ENCODE results near the gene CD82. TPM values are rescaled to one million over a fixed set of nuclear protein-coding genes. Genes with fewer than 3 reads are reported as not detected.
A peak's percentile ranks its signal among the peaks of the same experiment; 100 is the strongest.

Gene CD82
- total and polyA plus RNA-seq, 7 experiments from 2014 or later: 36.4 to 319 (median 57.2) TPM

GRCh38 chr11:44610186-44610955 is 44.9 kb downstream of the CD82 start:
- Histone ChIP-seq H3K36me3 (ENCODE audit: control insufficient read depth in 2 of 3, insufficient read depth in 3 of 3, low read length in 3 of 3) (peaks cover 0 to 7% (median 0%) of the 10 kb centered on the region in 3 experiments), H3K4me3 (ENCODE audit: low read length) (no peak overlapping the region), H3K9me3 (ENCODE audit: control insufficient read depth in 2 of 3, low read length in 3 of 3) (no peaks in the 10 kb centered on the region), H3K27ac (ENCODE audit: low read depth, low read length) (peak overlapping the region; percentile 39), H3K27me3 (ENCODE audit: control insufficient read depth in 2 of 2, insufficient read depth in 2 of 2, low read length in 2 of 2) (no peaks in the 10 kb centered on the region), H3K4me1 (ENCODE audit: control insufficient read depth in 2 of 2, insufficient read depth in 2 of 2, low read length in 2 of 2) (peaks cover 60 to 63% of the 10 kb centered on the region in 2 donors)
- Mint-ChIP-seq H3K27me3 (no peaks in the 10 kb centered on the region), H3K9me3 (no peaks in the 10 kb centered on the region), H3K4me1 (peaks cover 35 to 89% (median 72%) of the 10 kb centered on the region in 7 donors), H3K27ac (peak overlapping the region; percentile 86 to 94 (median 90)), H3K36me3 (peaks cover 0 to 47% (median 10%) of the 10 kb centered on the region in 5 donors), H3K4me3 (peak overlapping the region in 9 of 10 donors; percentile 1 to 76 (median 56))
- intact Hi-C loops (cut with micrococcal nuclease): no loop called here
- ChIA-PET CTCF (interaction anchor here (2.3 to 14.7 kb wide), 2 partner anchors 13 to 51 kb away, joined by 11 to 379 read pairs; partner anchors contain the start of gene CD82), POLR2A (interaction anchor here (0.6 to 6.0 kb wide), 12 partner anchors 11 to 112 kb away, joined by 3 to 47 read pairs (median 11); partner anchors contain the start of gene CD82)
- DNase-seq (no peak), ATAC-seq (no peak)

GRCh38 chr11:44611088-44611487 is 45.6 kb downstream of the CD82 start:
- intact Hi-C loops (cut with micrococcal nuclease): loop anchor here in 1 of 2 donors (1.0 kb wide), 1 partner anchor 14 kb away; no protein-coding TSS in a partner anchor
- ATAC-seq (no peak), DNase-seq (no peak)
- Histone ChIP-seq H3K4me1 (ENCODE audit: control insufficient read depth in 2 of 2, insufficient read depth in 2 of 2, low read length in 2 of 2) (peaks cover 60 to 70% of the 10 kb centered on the region in 2 donors), H3K27ac (ENCODE audit: low read depth, low read length) (peak overlapping the region; percentile 54), H3K9me3 (ENCODE audit: control insufficient read depth in 2 of 3, low read length in 3 of 3) (no peaks in the 10 kb centered on the region), H3K27me3 (ENCODE audit: control insufficient read depth in 2 of 2, insufficient read depth in 2 of 2, low read length in 2 of 2) (no peaks in the 10 kb centered on the region), H3K4me3 (ENCODE audit: low read length) (peak overlapping the region; percentile 15), H3K36me3 (ENCODE audit: control insufficient read depth in 2 of 3, insufficient read depth in 3 of 3, low read length in 3 of 3) (peaks cover 0 to 7% (median 0%) of the 10 kb centered on the region in 3 experiments)
- ChIA-PET CTCF (interaction anchor here (1.3 to 14.7 kb wide), 4 partner anchors 14 to 52 kb away, joined by 3 to 379 read pairs (median 10); partner anchors contain the start of gene CD82), POLR2A (interaction anchor here (0.7 to 6.0 kb wide), 11 partner anchors 9 to 54 kb away, joined by 3 to 47 read pairs (median 11); partner anchors contain the start of gene CD82)
- Mint-ChIP-seq H3K27ac (peak overlapping the region in 8 of 9 donors; percentile 82 to 91 (median 89)), H3K27me3 (no peaks in the 10 kb centered on the region), H3K4me3 (peak overlapping the region in 6 of 10 donors; percentile 20 to 66 (median 36)), H3K9me3 (no peaks in the 10 kb centered on the region), H3K4me1 (peaks cover 37 to 94% (median 75%) of the 10 kb centered on the region in 7 donors), H3K36me3 (peaks cover 0 to 48% (median 6%) of the 10 kb centered on the region in 5 donors)

DNA sequence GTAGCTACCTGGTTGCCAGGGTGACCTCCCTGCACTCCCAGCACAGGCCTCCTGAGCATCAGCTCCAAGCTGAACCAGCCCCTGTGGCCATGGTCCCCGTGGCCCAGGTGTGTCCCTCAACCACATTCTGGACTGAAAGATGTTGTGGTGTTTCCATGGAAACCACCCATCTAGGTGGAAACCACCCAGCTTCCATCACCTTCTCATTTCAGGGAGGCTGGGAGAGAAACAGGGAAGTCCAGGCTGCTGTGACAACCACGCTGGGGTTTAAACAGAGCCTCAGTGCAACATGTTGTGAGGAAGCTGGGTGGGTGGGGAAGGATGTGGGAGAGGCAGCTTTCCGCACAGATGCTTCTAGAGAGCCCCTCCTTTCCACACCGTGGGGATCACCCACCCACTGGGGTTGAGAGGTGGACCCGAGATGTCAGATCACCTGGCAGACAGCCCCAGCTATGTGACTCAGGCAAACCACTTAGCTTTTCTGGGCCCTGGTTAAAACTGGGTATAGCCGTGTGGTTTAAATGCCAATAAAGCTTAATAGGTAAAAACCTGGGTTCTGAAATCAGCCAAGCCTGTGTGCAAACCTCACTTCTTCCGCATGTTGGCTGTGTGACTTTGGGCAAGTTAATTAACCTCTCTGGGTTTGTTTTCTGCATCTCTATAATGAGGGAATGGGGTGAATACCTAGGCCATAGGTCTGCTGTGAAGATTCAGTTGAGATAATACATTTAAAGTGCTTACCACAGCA is 46.4 kb downstream of the CD82 start:
- intact Hi-C loops (cut with micrococcal nuclease): loop anchor here (1.0 kb wide), 2 partner anchors 15 to 47 kb away; partner anchors contain the start of gene CD82 (in 1 of the 2)
- Mint-ChIP-seq H3K27me3 (no peaks in the 10 kb centered on the region), H3K4me3 (peak overlapping the region in 9 of 10 donors; percentile 27 to 69 (median 60)), H3K27ac (peak overlapping the region; percentile 75 to 91 (median 89)), H3K4me1 (peaks cover 40 to 96% (median 83%) of the 10 kb centered on the region in 7 donors), H3K36me3 (peaks cover 0 to 45% (median 2%) of the 10 kb centered on the region in 5 donors), H3K9me3 (no peaks in the 10 kb centered on the region)
- POLR2A ChIA-PET: interaction anchor here (0.7 to 6.0 kb wide), 15 partner anchors 10 to 65 kb away, joined by 3 to 47 read pairs (median 11); partner anchors contain the start of gene CD82
- Histone ChIP-seq H3K27ac (ENCODE audit: low read depth, low read length) (peak overlapping the region; percentile 54), H3K36me3 (ENCODE audit: control insufficient read depth in 2 of 3, insufficient read depth in 3 of 3, low read length in 3 of 3) (peaks cover 0 to 10% (median 0%) of the 10 kb centered on the region in 3 experiments), H3K4me1 (ENCODE audit: control insufficient read depth in 2 of 2, insufficient read depth in 2 of 2, low read length in 2 of 2) (peaks cover 60 to 78% of the 10 kb centered on the region in 2 donors), H3K9me3 (ENCODE audit: control insufficient read depth in 2 of 3, low read length in 3 of 3) (no peaks in the 10 kb centered on the region), H3K4me3 (ENCODE audit: low read length) (no peak overlapping the region), H3K27me3 (ENCODE audit: control insufficient read depth in 2 of 2, insufficient read depth in 2 of 2, low read length in 2 of 2) (no peaks in the 10 kb centered on the region)
- DNase-seq (peak in 8 of 9 donors; percentile 35 to 57 (median 48)), ATAC-seq (peak; percentile 82)
- CTCF ChIA-PET: interaction anchor here (0.5 to 14.7 kb wide), 14 partner anchors 8 to 1262 kb away, joined by 3 to 379 read pairs (median 4); partner anchors contain the start of gene CD82

DNA sequence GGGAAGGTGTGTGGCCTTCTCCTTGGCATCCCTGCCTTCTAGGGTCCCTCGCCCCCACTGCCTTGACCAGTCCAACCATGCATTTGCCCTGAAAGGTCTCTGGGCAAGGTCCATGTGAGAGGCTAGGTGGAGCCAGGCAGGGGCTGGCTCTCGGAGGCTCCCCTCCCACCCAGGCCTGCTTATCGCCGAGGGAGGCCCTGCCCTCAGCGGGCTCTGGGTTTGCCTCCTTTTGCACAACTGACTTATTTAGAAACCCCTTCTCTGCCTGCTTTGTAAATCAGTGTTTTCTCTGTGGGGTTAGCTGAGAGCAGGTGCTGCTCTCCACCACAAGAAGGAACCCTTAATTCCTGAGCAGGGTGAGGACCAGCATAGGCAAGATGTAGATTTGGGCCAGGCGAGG is 47.7 kb downstream of the CD82 start:
- peak overlapping the region in 2 of 10 donors; percentile 11 to 43 for H3K4me3 Mint-ChIP-seq
- H3K36me3 ChIP-seq (ENCODE audit: control insufficient read depth in 2 of 3, insufficient read depth in 3 of 3, low read length in 3 of 3): peaks cover 0 to 10% (median 0%) of the 10 kb centered on the region in 3 experiments
- peaks cover 60 to 79% of the 10 kb centered on the region in 2 donors for H3K4me1 ChIP-seq (ENCODE audit: control insufficient read depth in 2 of 2, insufficient read depth in 2 of 2, low read length in 2 of 2)
- DNase-seq (no peak), ATAC-seq (no peak)
- H3K27me3 ChIP-seq (ENCODE audit: control insufficient read depth in 2 of 2, insufficient read depth in 2 of 2, low read length in 2 of 2): no peaks in the 10 kb centered on the region
- ChIA-PET POLR2A (interaction anchor here (0.8 to 6.0 kb wide), 6 partner anchors 15 to 57 kb away, joined by 3 to 47 read pairs (median 22); partner anchors contain the start of gene CD82), CTCF (interaction anchor here (1.0 to 14.7 kb wide), 5 partner anchors 7 to 73 kb away, joined by 3 to 379 read pairs (median 5); partner anchors contain the start of gene CD82)
- no peaks in the 10 kb centered on the region for H3K27me3 Mint-ChIP-seq
- H3K36me3 Mint-ChIP-seq: peaks cover 0 to 33% (median 0%) of the 10 kb centered on the region in 5 donors
- H3K4me3 ChIP-seq (ENCODE audit: low read length): no peak overlapping the region
- H3K27ac ChIP-seq (ENCODE audit: low read depth, low read length): peak overlapping the region; percentile 9
- intact Hi-C loops (cut with micrococcal nuclease): no loop called here
- no peaks in the 10 kb centered on the region for H3K9me3 Mint-ChIP-seq
- H3K9me3 ChIP-seq (ENCODE audit: control insufficient read depth in 2 of 3, low read length in 3 of 3): no peaks in the 10 kb centered on the region
- H3K27ac Mint-ChIP-seq: peak overlapping the region; percentile 32 to 91 (median 85)
- H3K4me1 Mint-ChIP-seq: peaks cover 40 to 86% (median 81%) of the 10 kb centered on the region in 7 donors

- no peaks in the 10 kb centered on the region for H3K27me3 ChIP-seq (ENCODE audit: control insufficient read depth in 2 of 2, insufficient read depth in 2 of 2, low read length in 2 of 2)
- no peak for DNase-seq
- no peak overlapping the region for H3K4me3 ChIP-seq (ENCODE audit: low read length)
- peaks cover 0 to 29% (median 0%) of the 10 kb centered on the region in 5 donors for H3K36me3 Mint-ChIP-seq
- peaks cover 31 to 75% (median 69%) of the 10 kb centered on the region in 7 donors for H3K4me1 Mint-ChIP-seq
- peaks cover 0 to 21% (median 0%) of the 10 kb centered on the region in 3 experiments for H3K36me3 ChIP-seq (ENCODE audit: control insufficient read depth in 2 of 3, insufficient read depth in 3 of 3, low read length in 3 of 3)
- intact Hi-C loops (cut with micrococcal nuclease): no loop called here
- H3K27me3 Mint-ChIP-seq: no peaks in the 10 kb centered on the region
- H3K9me3 ChIP-seq (ENCODE audit: control insufficient read depth in 2 of 3, low read length in 3 of 3): no peaks in the 10 kb centered on the region
- H3K4me1 ChIP-seq (ENCODE audit: control insufficient read depth in 2 of 2, insufficient read depth in 2 of 2, low read length in 2 of 2): peaks cover 50 to 71% of the 10 kb centered on the region in 2 donors
- peak overlapping the region in 1 of 10 donors; percentile 25 for H3K4me3 Mint-ChIP-seq
- H3K27ac Mint-ChIP-seq: peak overlapping the region; percentile 54 to 91 (median 75)
- H3K9me3 Mint-ChIP-seq: no peaks in the 10 kb centered on the region
- CTCF ChIA-PET: interaction anchor here (0.8 to 14.7 kb wide), 2 partner anchors 22 to 55 kb away, joined by 3 to 379 read pairs; partner anchors contain the start of gene CD82
- no peak for ATAC-seq
- POLR2A ChIA-PET: interaction anchor here (0.6 to 6.0 kb wide), 7 partner anchors 16 to 56 kb away, joined by 3 to 47 read pairs (median 21); partner anchors contain the start of gene CD82
- H3K27ac ChIP-seq (ENCODE audit: low read depth, low read length): no peak overlapping the region
Measured at GRCh38 chr11:44614281-44614775, 48.9 kb downstream of the CD82 start.

Data from naive thymus-derived CD4-positive, alpha-beta T cell (primary cell).